HepG2 (cell line): Measurements from ENCODE around the gene PIEZO2. TPM values are rescaled to one million over a fixed set of nuclear protein-coding genes. Genes with fewer than 3 reads are reported as not detected.

Source experiments
- ATM ChIP-seq: fragments of 450-650 bp; IDR thresholded peaks from 2 replicates; pipeline ENCODE4 v1.7.1; 2017; ENCODE audit warnings: mild to moderate bottlenecking, borderline replicate concordance
- HNF4G ChIP-seq, 2 experiments: sonication (generic) in 1 of 2; formaldehyde crosslinking in 1 of 2; IDR thresholded peaks; 2 replicates each; pipeline versions ENCODE4 v1.4.0 to v1.6.1; 2011 to 2020; ENCODE audit warnings: borderline replicate concordance in 2 of 2, low read depth in 2 of 2, mild to moderate bottlenecking in 2 of 2, low read length in 1 of 2, missing genetic modification reagents in 1 of 2, moderate library complexity in 1 of 2
- KDM2A ChIP-seq: sonication (generic); formaldehyde crosslinking; IDR thresholded peaks from 2 replicates; pipeline ENCODE4 v1.4.0; 2020; ENCODE audit warnings: low read depth, missing genetic modification reagents, borderline replicate concordance
- MEIS2 ChIP-seq: sonication (generic); formaldehyde crosslinking; IDR thresholded peaks from 2 replicates; pipeline ENCODE4 v1.9.0; 2021; ENCODE audit warnings: mild to moderate bottlenecking, missing genetic modification reagents
- PRMT3 ChIP-seq: sonication (generic); formaldehyde crosslinking; IDR thresholded peaks from 2 replicates; pipeline ENCODE4 v1.8.1; 2022; ENCODE audit warnings: low read depth, mild to moderate bottlenecking, moderate library complexity, missing genetic modification reagents, borderline replicate concordance
- SAFB2 ChIP-seq: sonication (generic); formaldehyde crosslinking; IDR thresholded peaks from 2 replicates; pipeline ENCODE4 v1.5.1; 2020; ENCODE audit warnings: missing genetic modification reagents, low read depth, mild to moderate bottlenecking, borderline replicate concordance
- TBX3 ChIP-seq: fragments of 450-650 bp; IDR thresholded peaks from 2 replicates; pipeline ENCODE4 v1.6.1; 2017; ENCODE audit warnings: antibody characterized with exemption, mild to moderate bottlenecking, inconsistent platforms, borderline replicate concordance
- ZKSCAN8 ChIP-seq: IDR thresholded peaks from 2 replicates; pipeline ENCODE4 v1.6.1; 2016; ENCODE audit warnings: borderline replicate concordance, missing genetic modification reagents, missing compliant biosample characterization
- ZNF124 ChIP-seq: sonication (generic); formaldehyde crosslinking; IDR thresholded peaks from 2 replicates; pipeline ENCODE4 v1.4.0; 2020; ENCODE audit warnings: missing genetic modification reagents
- ZNF292 ChIP-seq: sonication (generic); formaldehyde crosslinking; IDR thresholded peaks from 2 replicates; pipeline ENCODE4 v1.8.1; 2022; ENCODE audit warnings: mild to moderate bottlenecking, low read depth, missing genetic modification reagents, borderline replicate concordance
- ZNF496 ChIP-seq: sonication (generic); formaldehyde crosslinking; IDR thresholded peaks from 2 replicates; pipeline ENCODE4 v1.8.1; 2023; ENCODE audit warnings: mild to moderate bottlenecking, moderate library complexity, missing genetic modification reagents; ENCODE audit not compliant: insufficient replicate concordance
- ZNF501 ChIP-seq: sonication (generic); formaldehyde crosslinking; IDR thresholded peaks from 2 replicates; pipeline ENCODE4 v1.5.1; 2020; ENCODE audit warnings: mild to moderate bottlenecking, moderate library complexity, missing genetic modification reagents
- ZNF530 ChIP-seq: sonication (generic); formaldehyde crosslinking; IDR thresholded peaks from 2 replicates; pipeline ENCODE4 v1.5.0; 2020; ENCODE audit warnings: low read depth, mild to moderate bottlenecking, missing genetic modification reagents
- ZNF614 ChIP-seq: IDR thresholded peaks from 2 replicates; pipeline ENCODE4 v1.6.1; 2018; ENCODE audit warnings: missing biosample characterization, missing genetic modification reagents, inconsistent platforms, borderline replicate concordance
- ZSCAN12 ChIP-seq: sonication (generic); formaldehyde crosslinking; IDR thresholded peaks from 2 replicates; pipeline ENCODE4 v1.9.0; 2021; ENCODE audit warnings: mild to moderate bottlenecking, missing genetic modification reagents
- polyA plus RNA-seq, 8 experiments: library from polyadenylated mRNA; depleted of rRNA in 3 of 8; stranded (reverse) in 7 of 8; unstranded in 1 of 8; fragments of >200 nt; fragmentation: Illumina TruSeq in 4 of 8; extraction: Trizol in 4 of 8; gene quantifications; 2 replicates each; pipeline versions ENCODE4 v1.2.1 to v1.2.3, GENCODE V29; 2011 to 2016; ENCODE audit warnings: low read depth in 4 of 8, missing spikeins in 1 of 8, mixed read lengths in 1 of 8; ENCODE audit not compliant: insufficient read depth in 1 of 8
- total RNA-seq, 5 experiments: library from RNA; depleted of rRNA; stranded (reverse); fragments of >200 nt; fragmentation: Illumina TruSeq; extraction: Trizol; gene quantifications; 2 replicates each; pipeline ENCODE4 v1.2.3, GENCODE V29; 2016; ENCODE audit warnings: low read depth in 1 of 5
- TF ChIP-seq, protein P1 (sequence below): IDR thresholded peaks from 2 replicates; pipeline ENCODE4 v1.6.1; 2016; ENCODE audit warnings: missing compliant biosample characterization, missing genetic modification reagents, borderline replicate concordance
- TF ChIP-seq, protein P2 (sequence below): sonication (generic); formaldehyde crosslinking; IDR thresholded peaks from 2 replicates; pipeline ENCODE4 v1.5.1; 2020; ENCODE audit warnings: missing genetic modification reagents, mild to moderate bottlenecking, borderline replicate concordance
- TF ChIP-seq, protein P3 (sequence below): sonication (generic); formaldehyde crosslinking; IDR thresholded peaks from 2 replicates; pipeline ENCODE4 v1.4.0; 2020; ENCODE audit warnings: missing genetic modification reagents
- TF ChIP-seq, protein P4 (sequence below): sonication (generic); formaldehyde crosslinking; conservative IDR thresholded peaks from 2 replicates; pipeline ENCODE4 v1.8.0; 2022; ENCODE audit warnings: low read depth, missing genetic modification reagents
- TF ChIP-seq, protein P5 (sequence below): sonication (generic); formaldehyde crosslinking; conservative IDR thresholded peaks from 2 replicates; pipeline ENCODE4 v1.8.1; 2023; ENCODE audit warnings: missing genetic modification reagents

Gene PIEZO2
- total and polyA plus RNA-seq, 2 of the 13 experiments (the other 11 are each of a cell fraction or from before 2014, with no cell fraction given): 15.2 to 27.2 TPM

DNA sequence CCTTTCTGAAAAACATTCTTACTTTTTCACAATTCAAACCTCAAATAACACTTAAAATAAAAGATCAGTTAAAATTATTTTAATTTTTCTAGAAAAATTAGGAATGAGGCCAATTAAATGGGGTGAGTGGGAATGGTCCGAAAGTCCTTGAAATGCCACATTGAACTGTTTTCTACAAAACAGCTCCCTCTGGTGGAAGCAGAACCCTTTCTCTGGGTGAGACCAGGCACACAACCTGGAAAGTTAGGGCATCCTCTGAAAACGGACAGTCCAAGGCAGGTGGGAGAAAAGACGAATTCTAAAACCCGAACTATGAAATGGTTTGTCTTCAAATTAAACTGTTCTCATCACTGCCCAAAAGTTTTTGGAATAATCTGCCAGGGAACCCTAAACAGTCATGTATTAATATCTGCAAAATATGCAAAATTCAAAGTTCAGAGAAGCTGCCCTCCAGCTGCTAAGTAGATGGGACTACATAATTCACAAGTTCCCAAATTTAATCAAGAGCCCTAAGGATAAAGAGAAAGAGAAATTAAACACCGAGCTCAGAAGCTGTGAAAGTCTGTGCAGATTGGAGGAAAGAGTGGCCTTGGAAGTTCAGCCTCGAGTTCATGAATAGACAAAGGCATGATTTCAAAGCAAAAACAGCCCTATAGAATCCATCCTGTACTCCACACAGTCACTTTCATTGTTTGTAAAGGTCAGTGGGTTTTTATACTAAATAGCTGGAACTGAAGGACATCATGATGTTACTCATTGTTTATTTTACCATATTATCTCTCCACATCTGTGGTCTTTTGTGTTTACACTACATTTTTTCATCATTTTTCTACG is 108.3 kb downstream of the PIEZO2 start (continued):
- TF ChIP-seq HNF4G (IDR thresholded peaks at IDR 0.05; ENCODE audit: borderline replicate concordance, low read depth, low read length) (no peak), HNF4G (CRISPR knock-in tag; IDR thresholded peaks at IDR 0.05; ENCODE audit: borderline replicate concordance, low read depth) (no peak), KDM2A (CRISPR knock-in tag) (no peak), ZNF292 (0 out of 2 replicates have a peak, but pooled peaks have one; percentile 37), ZNF124 (CRISPR knock-in tag) (no peak), TBX3 (no peak), ZSCAN12 (no peak), MEIS2 (CRISPR knock-in tag) (no peak), ZNF530 (CRISPR knock-in tag) (no peak), ZNF501 (no peak), PRMT3 (CRISPR knock-in tag) (no peak), ZKSCAN8 (CRISPR knock-in tag) (0 out of 2 replicates have a peak, but pooled peaks have one; percentile 15), ZNF614 (CRISPR knock-in tag) (no peak), ATM (no peak), ZNF496 (CRISPR knock-in tag) (no peak), SAFB2 (no peak)
- TF ChIP-seq, protein P1, sequence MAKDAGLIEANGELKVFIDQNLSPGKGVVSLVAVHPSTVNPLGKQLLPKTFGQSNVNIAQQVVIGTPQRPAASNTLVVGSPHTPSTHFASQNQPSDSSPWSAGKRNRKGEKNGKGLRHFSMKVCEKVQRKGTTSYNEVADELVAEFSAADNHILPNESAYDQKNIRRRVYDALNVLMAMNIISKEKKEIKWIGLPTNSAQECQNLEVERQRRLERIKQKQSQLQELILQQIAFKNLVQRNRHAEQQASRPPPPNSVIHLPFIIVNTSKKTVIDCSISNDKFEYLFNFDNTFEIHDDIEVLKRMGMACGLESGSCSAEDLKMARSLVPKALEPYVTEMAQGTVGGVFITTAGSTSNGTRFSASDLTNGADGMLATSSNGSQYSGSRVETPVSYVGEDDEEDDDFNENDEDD (CRISPR knock-in tag): peak; percentile 23; the same call in 1 of the 2 replicates
- TF ChIP-seq, protein P2, sequence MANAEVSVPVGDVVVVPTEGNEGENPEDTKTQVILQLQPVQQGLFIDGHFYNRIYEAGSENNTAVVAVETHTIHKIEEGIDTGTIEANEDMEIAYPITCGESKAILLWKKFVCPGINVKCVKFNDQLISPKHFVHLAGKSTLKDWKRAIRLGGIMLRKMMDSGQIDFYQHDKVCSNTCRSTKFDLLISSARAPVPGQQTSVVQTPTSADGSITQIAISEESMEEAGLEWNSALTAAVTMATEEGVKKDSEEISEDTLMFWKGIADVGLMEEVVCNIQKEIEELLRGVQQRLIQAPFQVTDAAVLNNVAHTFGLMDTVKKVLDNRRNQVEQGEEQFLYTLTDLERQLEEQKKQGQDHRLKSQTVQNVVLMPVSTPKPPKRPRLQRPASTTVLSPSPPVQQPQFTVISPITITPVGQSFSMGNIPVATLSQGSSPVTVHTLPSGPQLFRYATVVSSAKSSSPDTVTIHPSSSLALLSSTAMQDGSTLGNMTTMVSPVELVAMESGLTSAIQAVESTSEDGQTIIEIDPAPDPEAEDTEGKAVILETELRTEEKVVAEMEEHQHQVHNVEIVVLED: no peak
- TF ChIP-seq, protein P3, sequence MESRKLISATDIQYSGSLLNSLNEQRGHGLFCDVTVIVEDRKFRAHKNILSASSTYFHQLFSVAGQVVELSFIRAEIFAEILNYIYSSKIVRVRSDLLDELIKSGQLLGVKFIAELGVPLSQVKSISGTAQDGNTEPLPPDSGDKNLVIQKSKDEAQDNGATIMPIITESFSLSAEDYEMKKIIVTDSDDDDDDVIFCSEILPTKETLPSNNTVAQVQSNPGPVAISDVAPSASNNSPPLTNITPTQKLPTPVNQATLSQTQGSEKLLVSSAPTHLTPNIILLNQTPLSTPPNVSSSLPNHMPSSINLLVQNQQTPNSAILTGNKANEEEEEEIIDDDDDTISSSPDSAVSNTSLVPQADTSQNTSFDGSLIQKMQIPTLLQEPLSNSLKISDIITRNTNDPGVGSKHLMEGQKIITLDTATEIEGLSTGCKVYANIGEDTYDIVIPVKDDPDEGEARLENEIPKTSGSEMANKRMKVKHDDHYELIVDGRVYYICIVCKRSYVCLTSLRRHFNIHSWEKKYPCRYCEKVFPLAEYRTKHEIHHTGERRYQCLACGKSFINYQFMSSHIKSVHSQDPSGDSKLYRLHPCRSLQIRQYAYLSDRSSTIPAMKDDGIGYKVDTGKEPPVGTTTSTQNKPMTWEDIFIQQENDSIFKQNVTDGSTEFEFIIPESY (CRISPR knock-in tag): no peak
- TF ChIP-seq, protein P4, sequence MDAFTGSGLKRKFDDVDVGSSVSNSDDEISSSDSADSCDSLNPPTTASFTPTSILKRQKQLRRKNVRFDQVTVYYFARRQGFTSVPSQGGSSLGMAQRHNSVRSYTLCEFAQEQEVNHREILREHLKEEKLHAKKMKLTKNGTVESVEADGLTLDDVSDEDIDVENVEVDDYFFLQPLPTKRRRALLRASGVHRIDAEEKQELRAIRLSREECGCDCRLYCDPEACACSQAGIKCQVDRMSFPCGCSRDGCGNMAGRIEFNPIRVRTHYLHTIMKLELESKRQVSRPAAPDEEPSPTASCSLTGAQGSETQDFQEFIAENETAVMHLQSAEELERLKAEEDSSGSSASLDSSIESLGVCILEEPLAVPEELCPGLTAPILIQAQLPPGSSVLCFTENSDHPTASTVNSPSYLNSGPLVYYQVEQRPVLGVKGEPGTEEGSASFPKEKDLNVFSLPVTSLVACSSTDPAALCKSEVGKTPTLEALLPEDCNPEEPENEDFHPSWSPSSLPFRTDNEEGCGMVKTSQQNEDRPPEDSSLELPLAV (CRISPR knock-in tag): no peak
- TF ChIP-seq, protein P5, sequence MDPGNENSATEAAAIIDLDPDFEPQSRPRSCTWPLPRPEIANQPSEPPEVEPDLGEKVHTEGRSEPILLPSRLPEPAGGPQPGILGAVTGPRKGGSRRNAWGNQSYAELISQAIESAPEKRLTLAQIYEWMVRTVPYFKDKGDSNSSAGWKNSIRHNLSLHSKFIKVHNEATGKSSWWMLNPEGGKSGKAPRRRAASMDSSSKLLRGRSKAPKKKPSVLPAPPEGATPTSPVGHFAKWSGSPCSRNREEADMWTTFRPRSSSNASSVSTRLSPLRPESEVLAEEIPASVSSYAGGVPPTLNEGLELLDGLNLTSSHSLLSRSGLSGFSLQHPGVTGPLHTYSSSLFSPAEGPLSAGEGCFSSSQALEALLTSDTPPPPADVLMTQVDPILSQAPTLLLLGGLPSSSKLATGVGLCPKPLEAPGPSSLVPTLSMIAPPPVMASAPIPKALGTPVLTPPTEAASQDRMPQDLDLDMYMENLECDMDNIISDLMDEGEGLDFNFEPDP: no peak
